HG02943 (cell line): Measurements from ENCODE around the gene BRF1.

Experiments
- ATAC-seq: cut with Tn5 transposase; IDR thresholded peaks from one replicate; pipeline ENCODE4 v1.9.1; 2021; ENCODE audit warnings: mild to moderate bottlenecking, low read depth, moderate library complexity; ENCODE audit not compliant: unreplicated experiment

Gene BRF1

DNA sequence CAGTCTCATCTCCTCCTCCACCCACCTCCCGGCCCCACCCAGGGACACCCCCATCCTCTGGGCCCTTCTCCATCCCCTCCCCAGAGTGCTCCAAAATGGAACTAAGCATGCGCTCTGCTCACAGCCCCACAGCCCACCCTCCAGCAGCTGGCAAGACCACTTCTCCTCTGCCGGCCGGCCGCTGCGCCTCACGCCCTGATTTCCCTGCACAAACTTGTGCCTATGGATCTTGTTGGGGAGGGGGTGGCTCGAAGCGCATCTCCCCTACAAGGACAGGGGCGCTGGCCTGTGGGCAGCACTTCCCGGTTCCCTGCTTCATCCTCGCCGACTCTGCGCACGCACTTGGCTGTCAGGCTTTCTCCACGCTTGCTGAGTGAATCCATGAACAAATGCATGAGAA is 100.2 kb downstream of the BRF1 start:
- no peak for ATAC-seq

DNA sequence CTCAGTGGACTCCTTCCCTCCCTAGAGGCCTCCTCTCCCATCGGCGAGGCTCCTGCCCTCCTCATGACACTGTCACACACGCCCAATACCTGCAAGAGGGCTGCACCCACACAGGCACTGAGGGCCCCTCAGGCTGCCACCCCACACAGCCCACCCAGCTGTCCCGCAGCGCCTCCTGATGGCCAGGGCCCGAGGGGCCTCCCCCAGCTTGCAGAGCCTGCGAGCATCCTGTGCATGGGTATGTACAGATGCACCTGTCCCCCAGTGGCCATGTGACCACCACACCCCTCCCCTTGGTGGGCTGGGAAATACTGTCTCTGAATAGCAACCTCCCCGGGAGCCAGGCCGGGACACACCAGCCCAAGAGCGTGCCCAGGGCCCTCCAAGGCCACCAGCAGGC is 100.7 kb downstream of the BRF1 start:
- no peak for ATAC-seq

DNA sequence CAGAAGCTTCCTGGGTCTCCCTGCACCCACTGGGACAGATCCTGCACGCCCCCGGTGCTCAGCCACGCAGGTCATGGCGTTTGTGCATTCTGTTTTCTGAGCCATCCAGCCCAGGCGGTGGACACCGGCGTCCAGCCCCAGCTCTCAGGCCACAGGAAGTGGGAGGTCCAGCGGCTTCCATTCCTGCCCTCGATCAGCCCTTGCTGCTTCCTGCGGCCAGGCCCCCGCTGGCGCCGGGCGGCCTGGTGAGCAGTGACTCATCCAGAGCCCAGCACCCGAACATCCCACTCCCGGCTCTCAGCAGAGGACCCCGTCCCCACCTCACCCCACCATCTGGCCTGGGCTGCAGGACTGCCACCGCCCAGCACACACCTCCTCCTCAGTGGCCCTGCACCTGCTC is 101.7 kb downstream of the BRF1 start:
- no peak for ATAC-seq

DNA sequence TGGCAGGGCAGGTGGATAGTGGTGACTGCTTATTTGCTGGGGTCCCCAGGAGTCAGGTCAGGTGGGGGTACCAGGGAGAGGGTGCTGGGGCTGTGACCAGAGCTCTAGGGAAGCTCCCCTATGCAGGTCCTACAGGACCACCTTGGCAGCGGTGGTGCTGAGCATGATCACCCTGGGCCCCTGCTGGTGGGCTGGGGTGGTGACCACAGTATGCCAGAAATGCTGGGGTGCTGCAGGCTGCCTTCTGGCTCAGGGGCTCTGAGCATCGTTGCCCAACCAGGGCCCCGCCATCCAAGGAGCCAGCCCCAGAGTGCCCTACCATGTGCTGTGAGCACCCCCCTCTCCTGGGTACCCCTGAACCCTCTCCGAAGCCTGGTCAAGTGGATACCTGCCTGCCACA is 102.2 kb downstream of the BRF1 start:
- ATAC-seq, result no peak

DNA sequence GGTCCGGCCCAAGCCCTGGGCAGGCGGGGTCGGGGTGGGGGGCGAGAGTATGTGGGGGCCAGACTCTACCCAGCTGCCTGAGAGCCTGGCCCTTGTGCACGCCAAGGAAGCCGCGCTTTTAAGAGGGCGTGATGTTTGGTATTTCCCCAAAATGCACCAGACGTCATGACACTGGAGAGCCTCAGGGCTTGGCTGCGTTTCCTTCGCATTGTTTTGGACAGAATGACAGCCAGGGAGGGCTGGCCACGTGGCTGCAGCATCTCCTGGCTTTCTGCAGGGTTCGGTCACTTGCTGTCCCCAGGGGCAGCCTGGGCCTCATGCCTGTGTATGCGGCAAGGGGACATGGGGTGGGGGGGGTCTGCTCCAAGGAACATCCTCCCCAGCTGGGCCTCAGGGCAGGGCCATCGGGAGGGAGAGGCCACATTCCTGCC is 103.6 kb downstream of the BRF1 start:
- ATAC-seq, result no peak

DNA sequence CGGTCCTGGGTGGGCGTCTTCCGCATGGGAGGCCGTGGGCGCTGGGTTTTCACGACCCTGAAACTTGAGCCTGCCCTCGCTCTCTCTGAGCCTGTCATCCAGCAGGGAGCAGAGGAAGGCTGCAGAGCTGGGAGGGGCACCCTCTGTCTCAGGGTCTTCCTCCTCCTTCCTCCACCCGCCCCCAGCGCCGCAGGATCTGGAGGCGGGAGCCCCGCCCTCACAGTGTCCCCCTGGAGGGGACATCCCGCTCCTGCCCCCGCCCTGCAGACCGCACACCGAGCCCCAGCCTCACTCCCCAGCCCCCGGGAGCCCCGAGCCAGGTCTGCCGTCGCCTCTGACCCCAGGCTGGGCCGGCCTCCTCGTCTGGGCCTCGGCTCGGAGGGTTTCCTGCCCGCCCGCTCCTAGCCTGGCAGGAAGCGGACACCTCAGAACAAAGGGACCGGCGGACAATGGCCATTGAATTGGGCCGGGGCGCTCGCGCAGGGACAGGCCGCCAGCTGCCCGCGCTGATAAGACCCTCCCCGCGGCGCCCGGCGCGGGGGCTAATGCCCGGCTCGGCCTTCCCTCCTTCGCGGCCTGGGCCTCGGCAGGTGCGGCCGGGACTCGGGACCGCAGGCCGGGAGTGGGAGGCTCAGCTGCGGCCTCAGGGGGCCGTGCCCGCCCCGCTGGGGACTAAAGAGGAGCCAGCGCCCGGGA is 104.4 kb downstream of the BRF1 start:
- ATAC-seq, result no peak

DNA sequence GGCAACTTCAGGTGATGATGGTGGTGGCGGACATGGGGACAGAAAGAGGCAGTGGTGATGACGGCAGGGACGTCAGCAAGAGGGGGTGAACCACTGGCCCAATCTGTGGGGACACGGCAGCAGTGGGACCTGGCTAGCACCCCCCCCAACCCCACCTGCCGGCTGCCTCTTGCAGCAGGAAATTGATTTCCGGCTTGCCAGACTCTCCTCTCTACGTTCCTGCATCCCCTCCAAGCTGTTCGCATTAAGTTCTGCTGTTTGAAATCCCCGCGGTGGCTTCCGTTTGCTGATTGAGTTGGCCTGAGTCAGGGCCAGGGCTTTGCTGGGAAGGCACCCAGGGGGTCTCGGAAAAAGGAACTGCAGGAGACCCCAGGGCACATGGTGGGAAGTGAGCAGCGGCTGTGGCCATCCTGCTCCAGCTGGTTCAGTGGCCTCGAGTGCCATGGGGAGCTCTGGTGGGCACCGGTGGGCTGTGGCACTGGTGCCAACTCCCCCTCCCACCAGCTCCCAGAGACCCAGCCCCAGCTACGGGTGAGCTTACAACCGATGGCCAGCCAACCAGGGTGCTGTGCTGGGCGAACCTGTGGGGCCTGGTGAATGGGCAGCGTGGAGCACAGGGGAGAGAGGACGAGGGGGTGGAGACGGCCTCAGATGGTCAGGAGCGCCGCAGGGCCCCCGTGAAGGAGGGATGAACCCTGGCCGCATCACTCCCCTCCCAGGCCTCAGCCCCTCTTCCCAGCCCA is 105.1 kb downstream of the BRF1 start:
- no peak for ATAC-seq

DNA sequence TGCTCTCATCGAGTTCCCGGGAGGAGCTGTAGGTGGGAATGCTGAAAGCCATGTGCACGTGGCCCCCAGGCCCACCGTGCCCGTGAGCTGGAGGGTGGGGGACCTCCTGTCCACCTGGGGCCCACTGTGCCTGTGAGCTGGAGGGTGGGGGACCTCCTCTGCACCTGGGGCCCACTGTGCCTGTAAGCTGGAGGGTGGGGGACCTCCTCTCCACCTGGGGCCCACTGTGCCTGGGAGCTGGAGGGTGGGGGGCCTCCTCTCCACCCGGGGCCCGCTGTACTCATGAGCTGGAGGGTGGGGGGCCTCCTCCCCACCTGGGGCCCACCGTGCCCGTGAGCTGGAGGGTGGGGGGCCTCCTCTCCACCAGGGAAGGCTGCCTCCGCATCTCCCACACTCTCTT is 105.8 kb downstream of the BRF1 start:
- no peak for ATAC-seq

DNA sequence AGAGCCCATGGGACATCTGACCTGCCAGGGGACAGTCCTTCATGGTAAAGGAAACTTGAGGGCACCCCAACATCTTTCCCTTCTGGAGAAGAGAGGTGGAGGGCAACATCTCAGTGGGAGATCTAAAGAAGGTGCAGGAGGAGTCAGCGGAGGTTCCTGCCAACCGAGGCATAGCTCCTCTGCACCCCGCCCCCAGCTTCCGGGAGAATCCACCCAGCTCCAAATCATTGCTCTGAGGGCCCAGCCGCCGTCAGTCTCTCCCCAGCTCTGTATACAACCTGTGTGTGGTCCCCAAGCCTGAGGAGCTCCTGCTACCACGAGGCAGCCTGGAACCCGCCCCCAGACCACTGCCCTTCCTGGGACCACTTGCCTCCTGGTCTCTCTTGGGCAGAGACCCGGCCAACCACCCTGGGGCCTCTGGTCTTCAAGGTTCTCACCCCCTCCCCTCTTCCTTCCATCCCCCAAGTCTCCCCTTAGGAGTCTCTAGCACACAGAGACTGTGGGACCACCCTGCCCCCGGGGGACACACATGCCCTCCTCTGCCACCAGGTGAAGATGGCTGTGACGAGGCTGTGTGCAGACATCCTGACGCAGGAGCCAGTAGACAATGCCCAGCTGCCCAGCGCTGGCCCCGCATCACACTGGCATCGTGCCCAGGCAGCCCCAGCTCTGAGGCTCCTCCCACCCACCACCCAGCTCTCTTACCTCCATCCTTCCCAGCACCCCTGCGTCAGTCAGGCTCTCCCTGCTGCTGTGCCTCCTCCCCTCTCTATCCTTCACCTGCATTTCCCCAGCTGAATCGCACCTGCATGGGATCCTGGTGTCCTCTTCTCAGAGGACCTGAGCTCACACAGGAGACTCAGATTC is 106.7 kb downstream of the BRF1 start:
- no peak for ATAC-seq

DNA sequence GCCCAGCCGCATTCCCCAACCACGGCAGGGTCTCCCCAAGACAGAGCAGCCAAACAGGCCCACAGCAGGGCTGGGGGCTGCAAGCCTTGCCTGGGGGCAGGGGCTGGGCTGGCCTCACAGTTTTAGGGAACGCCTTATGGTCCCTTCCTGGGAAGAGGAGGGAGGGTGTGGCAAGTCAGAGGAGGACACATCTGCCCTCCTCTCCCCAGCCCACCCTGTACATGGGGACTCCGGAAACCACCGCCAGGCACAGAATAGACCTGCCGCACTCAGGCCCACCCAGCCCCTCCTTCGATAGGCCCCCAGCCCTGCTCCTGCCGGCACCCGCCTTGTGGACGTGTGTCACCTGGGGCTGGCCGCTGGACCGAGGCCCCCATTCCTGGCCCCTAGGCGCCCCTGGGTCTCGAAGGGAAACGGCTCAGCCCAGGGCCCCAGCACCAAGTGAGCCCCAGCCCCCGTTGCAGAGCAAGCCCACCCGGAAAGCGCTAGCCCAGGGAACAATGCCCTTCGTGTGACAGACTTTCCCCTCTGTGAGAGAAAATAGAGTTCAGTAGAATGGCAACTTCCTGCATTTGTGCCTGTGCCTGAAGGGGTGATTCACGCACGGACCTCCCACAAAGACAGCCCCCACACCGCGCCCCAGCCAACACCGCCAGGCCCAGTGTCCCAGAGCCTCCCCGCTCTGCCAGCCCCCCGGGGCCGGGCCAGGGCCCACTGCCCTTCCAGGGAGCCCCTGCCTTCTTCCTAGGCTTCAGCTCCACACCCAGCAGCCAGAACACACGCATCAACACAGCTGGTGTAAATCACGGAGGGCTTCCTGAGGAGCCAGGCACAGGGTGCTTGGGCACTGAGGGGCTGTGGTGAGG is 107.7 kb downstream of the BRF1 start:
- ATAC-seq, result no peak

DNA sequence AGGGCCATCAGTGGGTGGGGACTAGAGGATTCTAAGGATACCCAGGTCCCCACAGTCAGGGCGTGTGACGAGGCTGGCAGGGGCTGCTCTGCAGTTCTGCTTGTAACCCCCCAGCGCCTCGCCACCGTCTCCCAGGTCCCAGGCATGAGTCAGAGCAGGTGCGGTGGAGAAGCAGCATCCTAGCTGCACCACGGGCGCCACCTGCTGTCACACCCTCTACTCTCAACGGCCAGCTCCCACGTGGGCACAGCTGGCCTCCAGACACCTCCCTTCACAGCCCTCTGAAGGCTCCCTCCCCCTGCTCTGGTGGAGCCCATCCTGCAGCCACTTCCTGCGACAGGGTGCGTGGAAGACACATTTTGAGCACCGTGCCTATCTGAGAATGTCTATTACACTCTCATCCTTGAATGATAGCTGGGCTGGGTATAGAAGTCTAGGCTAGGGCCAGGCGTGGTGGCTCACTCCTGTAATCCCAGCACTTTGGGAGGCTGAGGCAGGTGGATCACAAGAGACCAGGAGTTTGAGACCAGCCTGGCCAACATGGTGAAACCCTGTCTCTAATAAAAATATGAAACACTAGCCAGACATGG is 112.8 kb downstream of the BRF1 start:
- no peak for ATAC-seq

DNA sequence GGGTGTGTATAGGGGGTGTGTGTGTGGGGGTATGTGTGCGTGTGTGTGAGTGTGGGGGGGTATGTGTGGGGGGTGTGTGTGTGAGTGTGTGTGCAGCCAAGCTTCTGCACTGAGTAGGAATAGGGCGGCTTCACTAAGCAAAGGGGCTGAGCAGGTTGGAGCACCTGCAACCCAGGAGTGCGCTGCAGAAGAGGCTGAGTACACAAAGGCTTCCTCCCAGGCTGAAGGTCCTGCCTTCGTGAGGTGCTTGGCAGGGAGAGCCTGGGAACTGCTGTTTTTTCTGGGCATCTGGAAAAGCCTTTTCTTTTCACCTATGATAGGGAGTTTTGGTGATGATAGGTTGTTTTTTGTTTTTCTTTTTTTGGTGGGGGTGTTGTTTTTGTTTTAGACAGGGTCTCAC is 113.7 kb downstream of the BRF1 start:
- ATAC-seq, result no peak

DNA sequence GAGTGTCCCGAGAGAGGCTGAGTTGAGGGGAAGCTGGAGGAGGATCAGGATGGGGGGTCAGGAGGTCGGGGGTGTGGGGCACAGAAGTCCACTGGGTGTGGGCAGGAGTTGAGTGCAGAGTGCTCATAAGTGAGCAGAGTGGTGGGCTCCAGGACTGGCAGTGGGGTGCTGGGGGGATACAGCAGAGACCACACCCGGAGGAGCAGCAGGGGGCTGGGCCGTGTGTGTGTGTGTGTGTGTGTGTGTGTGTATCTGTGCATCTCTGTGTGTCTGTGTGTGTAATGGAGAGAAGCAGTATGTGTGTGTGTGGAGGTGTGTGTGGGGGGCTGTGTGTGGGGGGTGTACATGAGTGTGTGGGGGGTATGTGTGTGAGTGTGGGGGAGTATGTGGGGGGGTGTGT is 114.8 kb downstream of the BRF1 start:
- no peak for ATAC-seq

DNA sequence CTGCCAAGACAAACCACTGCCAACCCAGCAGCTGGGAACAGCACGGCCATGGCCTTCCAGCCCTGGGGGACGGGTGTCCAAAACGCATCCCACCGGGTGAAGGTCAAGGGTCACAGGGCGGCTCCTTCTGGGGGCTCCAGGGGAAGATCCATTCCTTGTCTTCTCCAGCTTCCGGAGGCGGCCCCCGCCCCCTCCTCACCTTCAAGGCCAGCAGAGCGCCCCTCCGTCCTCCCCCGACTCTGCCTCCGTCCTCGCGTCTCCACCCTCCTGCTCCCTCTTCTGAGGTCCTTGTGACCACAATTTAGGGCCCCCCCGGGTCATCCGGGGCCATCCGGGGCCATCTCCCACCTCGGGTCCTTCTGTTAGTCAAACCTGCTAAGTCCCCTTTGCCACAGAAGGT is 115.8 kb downstream of the BRF1 start:
- ATAC-seq, result no peak

DNA sequence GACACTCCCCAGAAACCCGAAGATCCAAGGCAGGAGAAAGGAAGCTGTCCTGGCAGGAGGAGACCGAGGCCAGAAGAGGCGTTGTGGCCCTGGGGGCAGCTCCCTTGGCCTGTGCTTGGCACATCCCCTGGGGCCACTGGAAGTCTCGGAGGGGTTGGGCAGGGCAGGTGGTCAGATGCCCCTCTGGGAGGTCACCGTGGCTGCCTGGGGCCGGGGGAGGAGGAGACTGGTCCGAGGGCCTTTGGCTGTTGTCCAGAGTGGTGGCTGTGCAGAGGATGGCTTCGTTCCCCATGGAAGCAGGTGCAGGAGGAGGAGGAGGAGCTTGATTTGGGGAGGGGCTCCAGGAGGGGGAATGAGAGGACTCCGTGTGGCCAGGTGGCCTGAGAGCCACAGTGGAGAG is 116.3 kb downstream of the BRF1 start:
- ATAC-seq, result no peak

DNA sequence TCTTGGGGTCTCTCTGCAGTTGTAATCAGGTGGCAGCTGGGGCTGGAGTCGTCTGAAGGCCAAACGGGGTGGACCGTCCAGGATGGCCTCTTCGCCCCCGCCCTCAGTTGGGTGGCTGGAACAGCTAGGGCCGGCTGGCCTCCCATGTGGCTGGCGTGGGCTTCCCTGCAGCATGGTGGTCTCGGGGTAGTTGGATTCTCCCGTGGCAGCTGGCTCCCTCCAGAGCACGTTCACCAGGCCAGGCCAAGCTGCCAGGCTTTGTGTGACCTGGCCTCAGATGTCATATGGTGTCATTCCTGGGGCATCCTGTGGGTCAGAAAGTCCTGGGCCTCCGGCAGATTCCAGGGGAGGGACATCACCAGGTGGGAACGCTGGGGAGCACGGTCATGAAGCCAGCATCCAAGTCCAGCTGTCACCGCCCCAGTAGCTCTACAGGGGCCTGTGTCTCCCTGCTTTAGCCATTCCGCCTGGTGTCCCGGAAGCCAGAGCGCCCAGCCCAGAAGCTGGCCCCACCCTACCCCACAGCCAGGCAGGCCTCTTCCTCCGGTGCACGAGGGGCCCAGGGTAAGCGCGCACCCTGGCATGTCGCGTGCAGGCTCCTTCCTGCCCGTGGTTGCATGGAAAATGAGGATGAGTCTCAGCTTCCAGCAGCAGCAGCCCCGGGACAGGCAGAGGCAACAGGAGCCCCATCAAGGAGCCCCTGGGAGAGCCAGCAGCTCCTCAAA is 118.3 kb downstream of the BRF1 start:
- ATAC-seq, result no peak

DNA sequence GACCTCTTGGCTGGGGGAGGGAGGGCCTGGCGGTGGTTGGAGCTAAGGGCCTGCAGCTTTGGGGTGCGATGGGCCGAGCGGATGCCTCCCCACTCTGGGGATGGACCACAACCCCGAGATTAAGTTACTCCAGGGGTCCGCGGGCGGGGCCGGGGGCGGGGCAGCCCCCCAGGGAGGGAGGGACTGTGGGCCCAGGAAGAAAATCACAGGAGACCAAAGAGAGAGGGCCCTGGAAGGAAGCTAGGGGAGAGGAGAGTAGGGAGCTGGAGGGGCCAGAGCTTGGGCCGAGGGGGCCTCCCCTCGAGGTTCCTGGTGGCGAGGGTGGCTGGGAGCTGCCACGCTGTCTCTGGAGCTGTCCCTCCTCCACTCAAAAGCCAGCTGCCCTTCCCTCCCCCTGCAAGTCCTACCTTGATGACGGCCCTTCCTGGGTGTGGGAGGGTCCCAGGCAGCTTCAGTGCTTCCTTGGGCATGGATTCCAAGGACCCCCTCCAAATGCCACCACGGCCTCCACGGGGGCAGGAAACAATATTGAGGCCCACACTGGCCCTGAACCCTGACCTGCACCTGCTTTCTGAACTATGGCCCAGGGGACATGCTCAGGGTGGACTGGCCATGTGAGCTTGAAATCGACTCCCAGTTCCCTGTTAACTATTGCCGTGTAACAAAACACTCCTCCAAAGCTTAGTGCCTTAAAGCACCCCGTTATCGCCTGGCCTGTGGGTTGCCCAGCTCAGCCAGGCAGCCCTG is 119.1 kb downstream of the BRF1 start:
- no peak for ATAC-seq

DNA sequence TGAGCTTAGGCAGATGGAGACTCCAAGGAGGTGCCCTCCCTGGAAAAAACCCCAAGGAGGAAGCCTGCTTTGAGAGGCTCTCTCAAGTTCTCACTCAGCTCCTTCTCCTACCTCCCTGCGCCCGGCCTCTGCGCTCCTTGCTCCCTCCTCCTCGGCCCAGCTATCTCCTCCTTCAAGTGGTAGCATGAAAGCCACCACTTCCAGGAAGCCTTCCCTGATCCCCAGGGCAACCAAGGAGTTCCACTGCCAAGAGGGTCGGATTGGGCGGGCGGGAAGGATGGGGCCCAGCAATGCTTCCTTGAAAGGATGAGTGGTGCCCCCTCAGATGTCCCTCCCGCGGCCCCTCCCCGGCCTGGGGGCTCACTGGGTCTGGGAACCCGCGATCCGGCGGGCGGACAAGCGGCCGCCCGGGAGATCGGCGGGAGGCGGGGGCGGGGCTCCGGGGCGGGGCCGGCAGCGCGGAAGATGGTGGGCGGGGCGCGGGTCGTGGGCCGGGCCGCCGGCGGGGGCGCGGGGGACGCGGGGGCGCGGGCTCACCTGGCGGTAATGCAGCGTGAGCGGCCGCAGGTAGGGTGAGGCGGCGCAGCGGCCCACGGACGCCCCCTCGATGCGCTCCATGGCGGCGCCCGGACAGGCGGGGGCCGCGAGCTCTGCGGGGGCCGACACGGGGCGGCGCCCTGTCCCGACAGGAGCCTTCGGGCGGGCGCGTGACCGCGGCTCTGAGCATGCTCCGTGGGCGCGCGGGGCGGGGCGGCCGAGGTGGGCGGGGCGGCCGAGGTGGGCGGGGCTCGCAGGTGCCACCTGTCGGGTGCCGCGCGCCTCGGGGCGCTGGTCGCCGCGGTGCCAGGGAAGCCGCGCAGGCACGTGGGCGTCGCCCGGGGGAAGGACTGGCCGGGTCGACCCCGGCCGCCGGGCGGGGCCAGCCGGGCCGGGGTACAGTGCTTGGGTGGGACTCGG is 119.9 kb downstream of the BRF1 start, which contains the start of gene NUDT14:
Gene NUDT14 (minus strand): TSS at position 721 of the 957 bp plus-strand sequence. CDS start 103 bp downstream, at position 618.
- peak; percentile 56 for ATAC-seq
